ENCODE results near the gene SLC47A2.

Gene SLC47A2

GRCh38 chr17:19630661-19631060, 85.7 kb downstream of the SLC47A2 start:
- no peaks in the 10 kb centered on the region for H3K36me3 Mint-ChIP-seq
- H3K27me3 Mint-ChIP-seq: peaks cover 11% of the 10 kb centered on the region
- no peak overlapping the region for H3K4me3 Mint-ChIP-seq
- no peaks in the 10 kb centered on the region for H3K4me1 Mint-ChIP-seq
- no peaks in the 10 kb centered on the region for H3K9me3 Mint-ChIP-seq
- no peak overlapping the region for H3K27ac Mint-ChIP-seq

- no peaks in the 10 kb centered on the region for H3K4me1 Mint-ChIP-seq
- H3K36me3 Mint-ChIP-seq: no peaks in the 10 kb centered on the region
- no peaks in the 10 kb centered on the region for H3K9me3 Mint-ChIP-seq
- no peak overlapping the region for H3K27ac Mint-ChIP-seq
- H3K27me3 Mint-ChIP-seq: peaks cover 9% of the 10 kb centered on the region
- no peak overlapping the region for H3K4me3 Mint-ChIP-seq
These were observed 86.3 kb downstream of the SLC47A2 start for GRCh38 chr17:19630035-19630434.

- no peak overlapping the region for H3K4me3 Mint-ChIP-seq
- H3K9me3 Mint-ChIP-seq: no peaks in the 10 kb centered on the region
- no peaks in the 10 kb centered on the region for H3K4me1 Mint-ChIP-seq
- no peak overlapping the region for H3K27ac Mint-ChIP-seq
- H3K36me3 Mint-ChIP-seq: no peaks in the 10 kb centered on the region
- peaks cover 5% of the 10 kb centered on the region for H3K27me3 Mint-ChIP-seq
These were observed 86.9 kb downstream of the SLC47A2 start for GRCh38 chr17:19629449-19629848.
